ENCODE measurements around the gene STAT1.
"Not testable (repeated sequence)": the region's sequence is repeated elsewhere in the genome, so short reads cannot be mapped to it uniquely, and the experiment has no call there.

Gene STAT1

DNA sequence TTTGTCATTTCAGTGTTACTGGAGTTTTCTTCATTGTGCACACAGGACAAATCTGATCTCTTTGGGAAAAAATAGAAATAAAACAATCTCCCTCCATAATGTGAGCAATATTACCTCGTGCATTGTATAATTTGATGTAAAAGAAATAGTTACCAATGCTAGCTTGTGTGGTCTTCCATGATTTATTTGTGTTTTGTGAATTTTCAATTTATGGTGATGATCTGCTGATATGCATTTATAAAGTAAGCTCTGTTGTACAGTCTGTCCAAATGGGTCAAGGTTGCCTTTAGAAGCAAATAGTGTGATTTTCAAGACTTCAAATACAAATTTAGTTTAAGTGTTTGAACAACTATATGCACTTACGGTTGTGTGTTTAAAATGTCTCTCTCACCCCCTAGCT lies 50.9 kb downstream of the STAT1 start:
- H3K4me3 ChIP-seq (ENCODE audit: low read depth, low read length) = no peak overlapping the region
- TF ChIP-seq, protein P1, sequence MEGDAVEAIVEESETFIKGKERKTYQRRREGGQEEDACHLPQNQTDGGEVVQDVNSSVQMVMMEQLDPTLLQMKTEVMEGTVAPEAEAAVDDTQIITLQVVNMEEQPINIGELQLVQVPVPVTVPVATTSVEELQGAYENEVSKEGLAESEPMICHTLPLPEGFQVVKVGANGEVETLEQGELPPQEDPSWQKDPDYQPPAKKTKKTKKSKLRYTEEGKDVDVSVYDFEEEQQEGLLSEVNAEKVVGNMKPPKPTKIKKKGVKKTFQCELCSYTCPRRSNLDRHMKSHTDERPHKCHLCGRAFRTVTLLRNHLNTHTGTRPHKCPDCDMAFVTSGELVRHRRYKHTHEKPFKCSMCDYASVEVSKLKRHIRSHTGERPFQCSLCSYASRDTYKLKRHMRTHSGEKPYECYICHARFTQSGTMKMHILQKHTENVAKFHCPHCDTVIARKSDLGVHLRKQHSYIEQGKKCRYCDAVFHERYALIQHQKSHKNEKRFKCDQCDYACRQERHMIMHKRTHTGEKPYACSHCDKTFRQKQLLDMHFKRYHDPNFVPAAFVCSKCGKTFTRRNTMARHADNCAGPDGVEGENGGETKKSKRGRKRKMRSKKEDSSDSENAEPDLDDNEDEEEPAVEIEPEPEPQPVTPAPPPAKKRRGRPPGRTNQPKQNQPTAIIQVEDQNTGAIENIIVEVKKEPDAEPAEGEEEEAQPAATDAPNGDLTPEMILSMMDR (IDR thresholded peaks at IDR 0.05; ENCODE audit: borderline replicate concordance, insufficient read depth, low read depth, low read length) = no peak

DNA sequence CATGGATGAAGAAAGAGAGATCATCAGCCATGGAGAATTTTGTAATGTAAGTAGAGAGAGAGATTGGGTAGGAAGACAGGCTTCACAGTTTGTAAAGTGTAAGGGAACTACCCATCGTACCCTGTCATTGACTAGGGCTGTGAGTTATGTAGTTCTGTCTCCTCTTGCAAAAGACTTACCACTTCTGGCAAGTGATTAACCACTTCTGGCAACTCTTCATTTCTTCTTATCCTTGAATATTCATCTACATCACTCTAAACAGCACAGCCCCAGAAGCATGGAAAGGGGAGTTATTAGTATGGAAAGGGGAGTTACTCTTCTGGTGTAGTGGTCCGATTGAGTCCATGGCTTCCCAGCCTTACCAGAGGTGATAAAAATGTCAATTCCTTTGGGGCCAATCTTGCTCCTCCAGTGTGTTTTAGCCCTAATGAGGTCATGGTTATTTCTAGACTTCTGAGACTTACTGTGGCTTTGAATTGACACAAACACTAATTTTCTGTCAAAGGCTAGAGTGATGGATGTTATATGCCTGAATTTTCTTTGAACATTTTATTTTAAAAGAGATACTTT lies 52.0 kb downstream of the STAT1 start:
- H3K4me3 ChIP-seq (ENCODE audit: low read depth, low read length) = no peak overlapping the region
- TF ChIP-seq, protein P1 (IDR thresholded peaks at IDR 0.05; ENCODE audit: borderline replicate concordance, insufficient read depth, low read depth, low read length) = no peak

GRCh38 chr2:190961117-190961516 lies 52.9 kb downstream of the STAT1 start:
- H3K4me3 ChIP-seq (ENCODE audit: low read depth, low read length) = not testable (repeated sequence)

GRCh38 chr2:190959911-190960788 lies 53.8 kb downstream of the STAT1 start:
- H3K4me3 ChIP-seq (ENCODE audit: low read depth, low read length) = no peak overlapping the region
- TF ChIP-seq, protein P1 (IDR thresholded peaks at IDR 0.05; ENCODE audit: borderline replicate concordance, insufficient read depth, low read depth, low read length) = no peak

DNA sequence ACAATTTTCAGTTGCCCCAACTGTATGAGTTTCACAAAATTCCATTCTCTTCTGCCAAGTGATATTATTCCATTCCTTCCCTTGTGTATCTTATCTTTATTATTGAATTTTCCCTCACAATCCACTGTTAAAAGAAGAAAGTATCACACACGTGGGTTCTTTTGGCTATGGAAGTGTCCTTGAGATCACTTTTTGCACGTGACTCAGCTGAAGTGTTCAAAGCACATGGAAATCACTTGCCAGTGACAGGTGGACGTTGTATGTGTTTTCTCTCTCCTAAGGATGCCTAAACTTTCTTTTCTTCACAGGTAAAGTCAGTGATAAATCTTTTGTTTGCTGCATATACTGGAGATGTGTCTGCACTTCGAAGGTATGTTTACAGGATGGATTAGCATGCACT lies 60.7 kb downstream of the STAT1 start:
- TF ChIP-seq, protein P1 (IDR thresholded peaks at IDR 0.05; ENCODE audit: borderline replicate concordance, insufficient read depth, low read depth, low read length) = no peak
- no peak overlapping the region for H3K4me3 ChIP-seq (ENCODE audit: low read depth, low read length)

DNA sequence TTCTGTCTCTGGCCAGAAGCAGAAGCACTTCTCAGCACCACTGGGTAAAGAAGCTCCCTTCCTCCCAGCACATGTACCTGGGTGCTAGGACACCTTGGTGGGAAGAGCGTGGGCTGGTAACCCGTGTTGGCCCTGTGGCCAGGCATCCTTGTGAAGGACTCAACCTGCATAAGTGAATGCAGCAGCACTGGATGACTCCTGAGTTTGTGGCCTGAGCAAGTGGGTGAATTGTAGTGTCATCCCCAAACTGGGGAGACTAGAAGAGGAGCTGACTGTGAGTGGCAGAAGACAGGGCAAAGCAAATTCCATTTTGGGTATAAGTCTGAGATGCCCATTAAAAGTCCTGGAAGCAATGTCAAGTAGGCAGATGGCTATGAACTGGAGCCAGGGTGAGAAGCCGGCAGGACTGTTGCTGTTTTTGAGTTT lies 63.4 kb downstream of the STAT1 start:
- no peak overlapping the region for H3K4me3 ChIP-seq (ENCODE audit: low read depth, low read length)
- TF ChIP-seq, protein P1 (IDR thresholded peaks at IDR 0.05; ENCODE audit: borderline replicate concordance, insufficient read depth, low read depth, low read length) = no peak

GRCh38 chr2:190948671-190949070 lies 65.3 kb downstream of the STAT1 start:
- TF ChIP-seq, protein P1 (IDR thresholded peaks at IDR 0.05; ENCODE audit: borderline replicate concordance, insufficient read depth, low read depth, low read length) = no peak
- H3K4me3 ChIP-seq (ENCODE audit: low read depth, low read length) = no peak overlapping the region
